Measurements from ENCODE around the gene EXOSC2. TPM values are rescaled to one million over a fixed set of nuclear protein-coding genes. Genes with fewer than 3 reads are reported as not detected.

The EXOSC2 gene, protein sequence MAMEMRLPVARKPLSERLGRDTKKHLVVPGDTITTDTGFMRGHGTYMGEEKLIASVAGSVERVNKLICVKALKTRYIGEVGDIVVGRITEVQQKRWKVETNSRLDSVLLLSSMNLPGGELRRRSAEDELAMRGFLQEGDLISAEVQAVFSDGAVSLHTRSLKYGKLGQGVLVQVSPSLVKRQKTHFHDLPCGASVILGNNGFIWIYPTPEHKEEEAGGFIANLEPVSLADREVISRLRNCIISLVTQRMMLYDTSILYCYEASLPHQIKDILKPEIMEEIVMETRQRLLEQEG
- 20.0 and 30.6 TPM in 2 replicates for total RNA-seq

GRCh38 chr9:130693426-130694191 is at the start of gene EXOSC2:
Gene EXOSC2 (plus strand): TSS chr9:130693780. CDS start chr9:130693792, 12 bp downstream.

GRCh38 chr9:130664251-130665028 is 29.1 kb upstream of the EXOSC2 start, which contains the start of gene PRDM12:
Gene PRDM12 (plus strand): TSS chr9:130664594. CDS start chr9:130664654, 60 bp downstream.

Other genes with a start within 250 kb of the EXOSC2 start
- gene ASS1, start 248.8 kb upstream of the EXOSC2 start, total RNA-seq = 140 and 149 TPM in 2 replicates
- gene FUBP3, start 114.2 kb upstream of the EXOSC2 start, total RNA-seq = 43.0 and 49.9 TPM in 2 replicates
- gene PRDM12, start 29.2 kb upstream of the EXOSC2 start, total RNA-seq = under 0.01 TPM in 1 of 2 replicates, not detected in the other
- gene ABL1, start 141.5 kb downstream of the EXOSC2 start, total RNA-seq = 48.6 and 58.1 TPM in 2 replicates
- not detected in 2 replicates for gene QRFP, start 203.0 kb downstream of the EXOSC2 start, total RNA-seq
- 0.26 and 0.50 TPM in 2 replicates for gene FIBCD1, start 245.5 kb downstream of the EXOSC2 start, total RNA-seq

Measured in aortic smooth muscle cell (primary cell).